COLO668 (cell line): ENCODE measurements around the gene SLX4IP.
A peak's percentile ranks its signal among the peaks of the same experiment; 100 is the strongest.

Experiments
- DNase-seq: peaks from one replicate; lab custom pipeline; 2025; ENCODE audit not compliant: unreplicated experiment; lab: John Stamatoyannopoulos, UW

The SLX4IP gene

GRCh38 chr20:10658876-10659632, 223.9 kb downstream of the SLX4IP start:
- DNase-seq, result no peak

- no peak for DNase-seq
Observed at GRCh38 chr20:10659651-10660601, 224.8 kb downstream of the SLX4IP start.

GRCh38 chr20:10660661-10661060, 225.6 kb downstream of the SLX4IP start:
- no peak for DNase-seq

- DNase-seq, result no peak
Observed at GRCh38 chr20:10661261-10661660, 226.2 kb downstream of the SLX4IP start.

- no peak for DNase-seq
Observed at GRCh38 chr20:10662151-10662550, 227.0 kb downstream of the SLX4IP start.

- DNase-seq, result no peak
Observed at GRCh38 chr20:10662661-10663458, 227.8 kb downstream of the SLX4IP start.

GRCh38 chr20:10663756-10664155, 228.7 kb downstream of the SLX4IP start:
- no peak for DNase-seq

- DNase-seq, result no peak
Observed at GRCh38 chr20:10665027-10665561, 230.0 kb downstream of the SLX4IP start.

- no peak for DNase-seq
Observed at GRCh38 chr20:10665791-10666190, 230.7 kb downstream of the SLX4IP start.

GRCh38 chr20:10666221-10667076, 231.3 kb downstream of the SLX4IP start:
- no peak for DNase-seq

GRCh38 chr20:10667077-10667401, 231.9 kb downstream of the SLX4IP start:
- no peak for DNase-seq

- peak; percentile 22 for DNase-seq
Observed at GRCh38 chr20:10667560-10668167, 232.6 kb downstream of the SLX4IP start.

- no peak for DNase-seq
Observed at GRCh38 chr20:10668677-10669368, 233.7 kb downstream of the SLX4IP start.

GRCh38 chr20:10669843-10670446, 234.8 kb downstream of the SLX4IP start:
- DNase-seq, result no peak

GRCh38 chr20:10670501-10671220, 235.6 kb downstream of the SLX4IP start:
- no peak for DNase-seq

GRCh38 chr20:10671221-10671918, 236.3 kb downstream of the SLX4IP start:
- peak; percentile 82 for DNase-seq

- DNase-seq, result peak; percentile 84
Observed at GRCh38 chr20:10671919-10672623, 237.0 kb downstream of the SLX4IP start.
